HG02678 (cell line): ENCODE data around the gene BRIP1.
"Not testable (repeated sequence)": the region's sequence is repeated elsewhere in the genome, so short reads cannot be mapped to it uniquely, and the experiment has no call there.

Experiments
- ATAC-seq: cut with Tn5 transposase; IDR thresholded peaks from one replicate; pipeline ENCODE4 v1.9.1; 2021; ENCODE audit warnings: mild to moderate bottlenecking, moderate library complexity; ENCODE audit not compliant: unreplicated experiment

BRIP1 gene

GRCh38 chr17:61831099-61831498 is 32.2 kb downstream of the BRIP1 start:
- ATAC-seq: no peak

- no peak for ATAC-seq
Measured at GRCh38 chr17:61828694-61829093, 34.6 kb downstream of the BRIP1 start.

DNA sequence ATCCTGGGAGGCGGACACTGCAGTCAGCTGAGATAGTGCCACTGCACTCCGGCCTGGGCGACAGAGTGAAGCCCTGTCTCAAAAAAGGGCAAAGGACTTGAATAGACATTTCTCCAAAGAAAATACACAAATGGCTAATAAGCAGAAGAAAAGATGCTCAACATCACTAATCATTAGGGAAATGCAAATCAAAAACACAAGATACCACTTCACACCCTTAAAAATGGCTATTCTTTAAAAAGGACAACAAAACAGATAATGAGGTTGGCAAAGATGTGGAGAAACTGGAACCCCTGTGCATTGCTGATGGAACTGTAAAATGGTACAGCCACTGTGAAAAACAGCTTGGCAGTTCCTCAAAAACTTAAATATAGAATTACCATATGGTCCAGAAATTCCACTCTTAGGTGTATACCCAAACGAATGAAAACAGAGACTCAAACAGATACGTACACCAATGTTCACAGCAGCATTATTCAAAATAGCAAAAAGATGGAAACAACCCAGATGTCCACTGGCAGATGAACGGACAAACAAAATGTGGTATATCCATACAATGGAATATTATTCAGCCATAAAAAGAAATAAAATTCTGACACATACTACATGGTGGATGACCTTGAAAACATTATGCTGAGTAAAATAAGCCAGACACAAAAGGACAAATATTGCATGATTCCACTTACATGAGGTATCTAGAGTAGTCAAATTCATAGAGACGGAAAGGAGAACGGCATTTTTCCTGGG is 35.5 kb downstream of the BRIP1 start:
- ATAC-seq: no peak

DNA sequence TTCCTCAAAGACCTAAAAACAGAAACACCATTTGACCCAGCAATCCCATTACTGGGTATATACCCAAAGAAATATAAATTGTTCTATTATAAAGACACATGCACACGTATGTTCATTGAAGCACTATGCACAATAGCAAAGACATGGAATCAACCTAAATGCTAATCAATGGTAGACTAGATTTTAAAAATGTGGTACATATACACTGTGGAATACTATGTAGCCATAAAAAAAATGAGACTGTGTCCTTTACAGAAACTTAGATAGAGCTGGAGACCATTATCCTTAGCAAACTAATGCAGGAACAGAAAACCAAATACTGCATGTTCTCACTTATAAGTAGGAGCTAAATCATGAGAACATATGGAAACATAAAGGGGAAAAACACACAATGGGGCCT is 36.5 kb downstream of the BRIP1 start:
- ATAC-seq: not testable (repeated sequence)

- ATAC-seq: not testable (repeated sequence)
Measured at GRCh38 chr17:61826198-61826597, 37.1 kb downstream of the BRIP1 start.

- no peak for ATAC-seq
Measured at GRCh38 chr17:61825448-61826137, 37.7 kb downstream of the BRIP1 start.

DNA sequence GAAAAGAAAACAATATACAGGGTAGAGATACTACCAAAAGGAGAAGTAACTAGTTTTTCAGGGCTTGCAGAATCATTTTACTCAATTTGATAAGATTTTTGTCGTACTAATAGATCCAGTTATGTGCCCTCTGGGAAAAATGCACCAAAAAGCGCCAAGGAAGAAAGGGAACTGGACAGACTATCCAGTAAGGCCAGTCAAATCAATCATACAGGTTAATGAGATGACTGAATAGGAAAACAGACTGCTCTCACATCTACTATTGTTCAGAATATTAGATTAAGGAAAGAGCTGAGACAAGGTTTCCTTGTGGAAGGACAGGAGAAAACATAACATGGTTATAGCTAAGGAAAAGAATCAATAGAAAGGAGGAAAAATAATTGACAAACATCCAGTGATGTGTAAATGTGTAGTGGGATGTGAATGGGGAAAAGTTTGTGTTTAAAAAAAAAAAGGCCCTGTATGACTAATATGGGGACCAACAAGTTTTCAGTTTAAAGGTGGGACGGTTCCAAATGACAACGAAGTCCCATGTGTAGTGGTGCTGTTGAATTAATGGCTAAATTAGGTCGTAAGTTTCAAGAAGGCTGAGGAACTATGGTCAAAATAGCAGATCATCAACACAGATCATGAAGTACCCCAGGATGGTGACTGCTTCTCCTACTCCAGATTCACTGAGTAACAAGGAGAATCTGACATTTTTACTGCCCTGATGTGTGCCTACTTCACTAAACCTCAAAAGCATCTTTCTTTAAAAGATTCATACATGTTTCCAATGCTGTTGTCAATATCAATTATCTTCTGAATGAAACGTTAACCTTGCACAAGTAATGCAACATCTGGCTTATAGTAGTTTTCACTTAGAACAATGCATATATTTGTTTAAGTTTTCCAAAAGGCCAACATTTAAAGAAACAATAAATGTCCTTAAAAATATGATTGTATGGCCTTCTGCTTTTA is 40.7 kb downstream of the BRIP1 start:
- ATAC-seq: no peak

DNA sequence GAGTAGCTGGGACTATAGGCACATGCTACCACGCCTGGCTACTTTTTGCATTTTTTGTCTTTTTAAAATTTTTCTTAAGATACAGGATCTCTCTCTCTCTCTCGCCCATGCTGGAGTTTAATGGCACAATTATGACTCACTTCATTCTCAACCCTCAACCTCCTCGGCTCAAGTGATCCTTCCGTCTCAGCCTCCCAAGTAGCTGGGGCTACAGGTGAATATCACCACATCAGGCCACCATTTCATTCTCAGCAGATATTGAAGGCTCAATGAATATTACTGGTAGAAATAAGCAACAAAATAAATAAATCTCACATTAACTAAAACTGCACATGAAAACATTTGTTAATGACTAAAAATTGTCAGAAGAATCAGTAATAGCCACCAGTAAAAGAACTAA is 41.7 kb downstream of the BRIP1 start:
- ATAC-seq: no peak

- ATAC-seq: not testable (repeated sequence)
Measured at GRCh38 chr17:61819265-61819664, 44.1 kb downstream of the BRIP1 start.

DNA sequence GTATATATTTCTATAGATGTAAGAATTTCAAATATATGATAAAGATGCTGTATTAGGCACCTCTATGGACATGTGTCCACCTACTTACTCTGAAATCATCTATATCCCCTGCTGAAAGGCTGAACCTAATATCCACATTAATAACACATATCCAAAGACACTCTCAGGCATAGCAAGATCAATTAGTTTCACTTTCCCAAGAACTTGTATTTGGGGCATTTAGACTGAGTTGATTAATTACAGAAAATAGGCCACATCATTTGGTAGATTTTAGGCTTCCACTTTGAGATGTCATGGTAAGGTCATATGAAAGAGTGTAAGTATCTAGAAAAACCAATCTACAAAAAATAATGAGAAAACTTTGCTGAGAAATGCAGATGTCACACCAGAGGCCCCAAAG is 45.1 kb downstream of the BRIP1 start:
- no peak for ATAC-seq

- ATAC-seq: no peak
Measured at GRCh38 chr17:61817452-61817851, 45.9 kb downstream of the BRIP1 start.

- no peak for ATAC-seq
Measured at GRCh38 chr17:61816538-61816937, 46.8 kb downstream of the BRIP1 start.

GRCh38 chr17:61815863-61816503 is 47.3 kb downstream of the BRIP1 start:
- ATAC-seq: no peak

DNA sequence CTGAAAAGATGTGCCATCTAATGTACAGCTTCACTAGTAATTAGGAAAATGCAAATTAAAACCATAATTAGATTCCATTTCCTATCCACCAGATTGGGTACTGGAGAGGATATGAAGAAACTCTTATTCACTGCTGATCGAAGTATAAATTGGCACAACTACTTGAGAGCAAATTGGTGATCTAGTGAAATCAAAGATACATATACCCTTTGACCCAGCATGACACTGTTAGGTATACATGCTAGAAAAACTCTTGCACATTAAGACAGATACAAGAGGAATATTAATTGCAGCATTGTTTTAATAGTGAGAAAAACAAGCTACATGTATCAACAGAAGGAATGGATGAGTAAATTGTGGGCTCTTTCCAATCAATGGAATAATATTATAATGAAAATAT is 48.8 kb downstream of the BRIP1 start:
- ATAC-seq: no peak

GRCh38 chr17:61813211-61813610 is 50.1 kb downstream of the BRIP1 start:
- ATAC-seq: no peak

DNA sequence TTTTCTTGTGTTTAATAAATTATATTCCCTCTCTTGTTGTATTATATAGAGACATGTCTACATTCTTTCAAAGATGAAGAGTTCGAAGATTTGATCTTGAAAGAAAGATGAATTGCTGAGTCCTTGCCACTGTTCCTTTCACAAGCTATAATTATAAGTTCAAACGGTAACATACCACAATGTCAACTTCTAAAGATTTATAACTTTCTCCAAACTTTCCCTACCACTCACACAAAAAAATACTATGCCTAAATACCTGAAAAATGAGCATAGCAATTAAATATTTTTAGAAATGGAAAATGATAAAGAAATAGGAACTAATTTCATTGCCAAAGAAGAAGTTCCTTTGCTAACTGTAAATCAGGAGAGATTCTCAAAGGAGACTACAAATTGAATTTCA is 50.6 kb downstream of the BRIP1 start:
- no peak for ATAC-seq

- ATAC-seq: no peak
Measured at GRCh38 chr17:61809816-61810392, 53.4 kb downstream of the BRIP1 start.

DNA sequence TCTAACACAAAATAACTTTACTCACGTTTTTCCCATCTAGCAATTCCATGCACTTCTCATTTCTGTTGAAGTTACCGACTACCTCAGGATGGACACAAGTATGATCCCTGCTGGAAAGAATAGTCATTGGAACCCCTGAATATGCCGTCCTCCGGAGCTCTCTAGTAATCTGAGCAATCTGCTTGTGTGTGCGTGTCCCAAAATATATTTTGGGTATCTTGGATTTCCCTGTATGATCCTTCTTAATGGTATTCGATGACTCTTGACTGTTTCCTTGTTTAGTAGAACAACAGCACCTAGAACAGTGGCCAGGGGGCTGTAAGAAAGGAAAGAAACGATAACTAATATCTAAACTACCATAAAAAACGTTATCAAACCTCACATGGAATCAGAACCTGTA is 54.9 kb downstream of the BRIP1 start:
- ATAC-seq: no peak

GRCh38 chr17:61806936-61807335 is 56.4 kb downstream of the BRIP1 start:
- no peak for ATAC-seq

DNA sequence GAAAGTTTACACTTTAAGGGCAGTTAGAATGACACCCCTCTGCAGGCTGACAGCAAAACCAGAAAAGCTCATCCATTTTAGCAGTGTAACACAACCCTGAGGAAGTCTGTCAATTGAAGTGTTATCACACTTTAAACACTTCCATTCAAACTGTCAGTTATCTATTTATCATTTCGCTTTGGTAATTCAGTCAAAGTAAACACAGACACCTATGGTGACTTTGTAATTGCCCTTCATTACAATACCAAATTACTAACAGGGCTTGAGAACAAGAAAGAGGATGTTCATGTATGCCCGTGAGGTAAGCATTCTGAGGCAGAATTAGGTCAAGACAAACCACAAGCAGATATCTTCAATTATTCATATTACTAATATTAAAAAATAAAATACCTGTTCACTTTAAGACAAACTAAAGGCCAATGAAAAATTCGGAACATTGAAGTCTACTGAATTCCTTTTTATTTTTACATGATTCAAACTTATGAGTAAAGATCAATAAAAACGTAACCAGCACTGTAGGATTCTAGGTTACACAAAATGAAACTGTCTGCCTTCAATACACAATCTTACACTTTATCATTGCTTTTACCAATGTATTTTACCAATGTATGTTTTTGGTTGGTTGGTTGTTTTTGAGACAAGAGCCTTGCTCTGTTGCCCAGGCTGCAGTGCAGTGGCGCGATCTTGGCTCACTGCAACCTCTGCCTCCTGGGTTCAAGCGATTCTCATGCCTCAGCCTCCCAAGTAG is 57.1 kb downstream of the BRIP1 start:
- no peak for ATAC-seq
